ENCODE data around the gene GBF1.

GRCh38 chr10:102420181-102420713 is 174.9 kb downstream of the GBF1 start:
- TF ChIP-seq POLR2A (IDR thresholded peaks at IDR 0.05) (no peak), CTCF (IDR thresholded peaks at IDR 0.05) (no peak)

All from uterus (tissue), 2 donors.